GM21717 (cell line): Measurements from ENCODE around the gene IFNAR2.
"Not testable (repeated sequence)": the region's sequence is repeated elsewhere in the genome, so short reads cannot be mapped to it uniquely, and the experiment has no call there.

ENCODE experiments used
- ATAC-seq: cut with Tn5 transposase; IDR thresholded peaks from one replicate; pipeline ENCODE4 v1.9.1; 2021; ENCODE audit warnings: mild to moderate bottlenecking, moderate library complexity; ENCODE audit not compliant: unreplicated experiment

IFNAR2 gene

DNA sequence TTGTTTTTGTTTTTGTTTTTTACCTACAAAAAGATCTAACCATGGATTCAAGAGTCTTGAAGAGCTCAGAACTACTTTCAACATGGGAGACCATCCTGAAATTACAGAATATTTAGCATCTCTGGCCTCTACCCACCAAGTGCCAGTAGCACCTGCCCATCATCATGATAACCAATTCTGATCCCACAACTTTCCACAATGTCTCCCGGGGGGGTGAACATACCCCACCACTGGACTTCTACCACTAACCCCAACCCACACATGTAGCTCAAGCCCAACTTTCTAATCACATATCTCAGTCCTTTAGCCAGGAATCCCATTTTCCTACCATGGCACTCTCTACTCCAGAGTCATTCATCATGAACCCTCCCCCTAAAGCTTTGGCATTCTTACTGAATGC is 15.7 kb upstream of the IFNAR2 start:
- ATAC-seq = no peak

DNA sequence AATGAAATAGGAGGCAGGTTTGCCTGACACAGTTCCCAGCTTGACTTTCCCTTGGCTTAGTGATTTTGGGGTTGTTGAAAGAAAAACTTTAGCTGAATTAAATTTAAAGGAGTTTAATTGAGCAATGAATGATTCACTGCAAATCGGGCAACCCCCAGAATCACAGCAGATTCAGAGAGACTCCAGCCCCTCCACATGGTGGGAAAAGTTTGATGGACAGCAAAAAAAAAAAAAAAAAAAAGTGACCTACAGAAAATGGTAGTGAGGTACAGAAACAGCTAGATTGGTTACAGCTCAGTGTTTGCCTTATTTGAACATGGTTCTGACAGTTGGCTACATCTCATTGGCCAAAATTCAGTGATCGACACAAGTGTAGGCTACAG is 12.6 kb upstream of the IFNAR2 start:
- ATAC-seq = no peak

DNA sequence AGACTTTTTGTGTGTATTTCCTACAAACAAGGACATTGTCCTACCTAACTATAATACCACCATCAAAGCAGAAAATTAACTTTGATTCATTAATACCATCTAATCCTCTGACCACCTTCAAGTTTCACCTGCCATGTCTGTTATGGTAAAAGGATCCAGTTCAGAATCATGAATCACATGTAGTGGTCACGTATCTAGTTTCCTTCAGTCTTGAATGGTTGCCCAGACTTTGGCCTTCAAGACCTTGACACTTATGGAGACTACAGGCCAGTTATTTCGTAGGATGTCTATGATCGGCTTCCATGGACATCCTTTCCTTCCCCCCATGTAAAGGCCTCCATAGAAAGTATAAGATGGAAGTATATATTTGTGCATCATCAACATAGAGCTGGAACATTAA is 10.4 kb upstream of the IFNAR2 start:
- no peak for ATAC-seq

DNA sequence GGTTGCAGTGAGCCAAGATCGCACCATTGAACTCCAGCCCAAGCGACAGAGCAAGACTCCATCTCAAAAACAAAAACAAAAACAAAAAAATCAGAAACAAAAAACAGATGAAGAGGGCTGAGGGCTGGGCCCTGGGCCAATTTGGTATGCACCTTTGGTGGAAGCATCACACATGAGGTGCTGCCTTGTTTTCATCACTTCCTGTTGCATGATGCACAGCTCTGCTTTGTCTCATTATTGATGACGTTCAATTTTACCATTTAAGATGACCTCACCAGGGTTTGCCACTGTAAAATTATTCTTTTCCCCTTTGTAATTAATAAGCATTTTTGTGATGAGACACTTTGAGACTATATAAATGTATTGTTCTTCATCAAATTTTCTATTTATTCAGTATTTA is 9.8 kb upstream of the IFNAR2 start:
- ATAC-seq = no peak

DNA sequence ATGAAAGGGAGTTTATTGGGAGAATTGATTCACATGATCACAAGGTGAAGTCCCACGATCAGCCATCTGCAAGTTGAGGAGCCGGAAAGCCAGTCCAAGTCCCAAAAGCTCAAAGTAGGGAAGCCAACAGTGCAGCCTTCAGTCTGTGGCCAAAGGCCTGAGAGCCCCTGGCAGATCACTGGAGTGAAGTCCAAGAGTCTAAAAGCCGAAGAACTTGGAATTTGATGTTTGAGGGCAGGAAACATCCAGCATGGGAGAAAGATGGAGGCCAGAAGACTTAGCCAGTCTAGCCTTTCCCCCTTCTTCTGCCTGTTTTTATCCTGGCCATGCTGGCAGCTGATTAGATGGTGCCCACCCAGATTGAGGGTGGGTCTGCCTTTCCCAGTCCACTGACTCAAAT is 4.4 kb upstream of the IFNAR2 start:
- not testable (repeated sequence) for ATAC-seq

DNA sequence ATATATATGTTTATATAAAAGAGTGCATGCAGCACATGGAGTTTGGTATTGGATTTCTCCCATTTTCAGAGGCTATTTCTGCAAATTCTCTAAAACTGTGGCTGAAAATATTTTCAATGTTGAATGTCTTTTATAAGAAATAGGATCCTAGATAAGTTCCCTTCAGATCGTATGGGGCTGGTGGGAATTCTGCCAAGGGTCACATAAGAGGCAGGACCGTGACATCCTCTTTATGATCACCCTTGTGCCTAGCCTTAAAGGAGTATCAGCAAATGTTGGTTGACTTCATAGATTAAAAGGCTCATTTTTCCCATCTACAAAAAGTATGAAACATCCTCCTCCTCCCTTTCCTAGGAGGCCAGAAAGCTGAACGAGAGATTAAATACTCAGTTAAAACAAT is 1.3 kb upstream of the IFNAR2 start:
- ATAC-seq = no peak

DNA sequence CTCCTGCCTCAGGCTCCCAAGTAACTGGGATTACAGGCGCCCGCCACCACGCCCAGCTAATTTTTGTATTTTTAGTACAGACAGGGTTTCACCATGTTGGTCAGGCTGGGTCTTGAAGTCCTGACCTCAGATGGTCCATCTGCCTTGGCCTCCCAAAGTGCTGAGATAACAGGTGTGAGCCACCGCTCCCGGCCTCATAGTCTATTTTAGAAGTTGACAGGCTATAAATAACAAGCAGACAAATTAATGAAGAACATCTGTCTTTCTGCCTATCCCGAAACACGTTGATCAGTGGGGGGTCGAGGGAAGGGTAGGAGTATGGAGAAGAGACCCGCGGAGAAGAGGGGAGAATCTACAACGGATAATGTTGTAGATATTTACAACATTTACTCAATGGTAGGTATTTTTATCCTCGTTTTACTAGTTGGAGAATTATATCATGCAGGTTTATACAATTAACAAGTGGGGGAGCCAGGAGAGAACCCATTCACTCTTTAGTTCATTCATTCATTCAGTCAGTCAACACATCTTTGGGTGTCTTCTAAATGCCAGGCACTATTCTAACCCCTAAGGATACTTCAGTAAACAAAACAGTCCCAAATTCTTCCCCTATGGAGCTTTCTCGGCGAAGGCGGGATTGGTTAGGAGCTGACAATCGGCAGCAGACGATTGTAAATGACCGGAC is 497 bp upstream of the IFNAR2 start:
- ATAC-seq = no peak

DNA sequence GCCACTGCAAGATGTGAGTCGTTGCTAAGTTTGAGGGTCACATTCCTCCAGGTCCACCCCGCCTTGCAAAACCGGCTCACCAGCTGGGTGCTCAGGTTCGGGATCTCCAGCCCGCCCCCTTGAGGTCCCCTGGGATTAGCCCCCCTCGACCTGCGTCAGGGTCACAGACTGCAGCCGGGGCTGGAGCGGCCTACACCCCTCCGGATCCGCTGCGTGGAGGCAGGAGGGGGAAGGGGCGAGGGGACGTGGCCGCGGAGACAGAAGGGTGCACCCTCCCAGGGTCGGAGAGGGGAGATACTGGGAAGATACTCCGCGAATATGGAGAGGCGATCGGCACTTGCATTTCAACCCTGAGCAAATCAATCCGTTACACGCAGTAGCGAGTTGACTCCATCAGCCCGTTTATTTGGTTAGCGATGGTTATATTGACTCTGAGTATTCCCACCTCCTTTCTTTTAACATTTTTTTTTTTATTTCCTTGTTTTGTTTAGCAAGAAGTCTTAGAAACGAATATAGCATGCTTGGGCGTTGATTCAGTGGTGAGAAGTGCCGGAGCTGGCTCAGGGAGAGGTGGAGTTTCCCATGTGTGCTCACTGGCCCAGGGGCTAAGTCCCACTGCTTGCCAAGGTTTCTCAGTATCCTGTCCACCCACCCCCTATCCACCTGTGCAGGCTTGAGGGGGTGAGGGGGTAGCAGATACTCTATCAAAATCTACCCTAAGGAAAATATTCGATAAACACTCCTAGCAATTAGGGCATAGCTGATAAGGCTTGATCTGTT is 997 bp downstream of the IFNAR2 start:
- ATAC-seq = peak; percentile 26

DNA sequence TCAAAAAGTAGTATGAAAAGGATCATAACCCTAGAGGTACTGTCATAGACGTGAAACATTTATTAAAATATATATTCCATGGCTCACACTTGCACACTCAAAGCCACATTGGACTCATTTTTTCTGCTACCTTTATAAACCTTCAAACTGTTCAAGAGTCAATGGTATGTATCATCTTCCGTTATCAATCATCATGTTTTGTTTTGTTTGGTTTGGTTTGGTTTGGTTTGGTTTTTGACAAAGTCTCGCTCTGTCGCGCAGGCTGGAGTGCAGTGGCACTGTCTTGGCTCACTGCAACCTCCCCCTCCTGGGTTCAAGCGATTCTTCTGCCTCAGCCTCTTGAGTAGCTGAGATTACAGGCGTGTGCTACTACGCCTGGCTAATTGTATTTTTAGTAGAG is 1.8 kb downstream of the IFNAR2 start:
- ATAC-seq = no peak

DNA sequence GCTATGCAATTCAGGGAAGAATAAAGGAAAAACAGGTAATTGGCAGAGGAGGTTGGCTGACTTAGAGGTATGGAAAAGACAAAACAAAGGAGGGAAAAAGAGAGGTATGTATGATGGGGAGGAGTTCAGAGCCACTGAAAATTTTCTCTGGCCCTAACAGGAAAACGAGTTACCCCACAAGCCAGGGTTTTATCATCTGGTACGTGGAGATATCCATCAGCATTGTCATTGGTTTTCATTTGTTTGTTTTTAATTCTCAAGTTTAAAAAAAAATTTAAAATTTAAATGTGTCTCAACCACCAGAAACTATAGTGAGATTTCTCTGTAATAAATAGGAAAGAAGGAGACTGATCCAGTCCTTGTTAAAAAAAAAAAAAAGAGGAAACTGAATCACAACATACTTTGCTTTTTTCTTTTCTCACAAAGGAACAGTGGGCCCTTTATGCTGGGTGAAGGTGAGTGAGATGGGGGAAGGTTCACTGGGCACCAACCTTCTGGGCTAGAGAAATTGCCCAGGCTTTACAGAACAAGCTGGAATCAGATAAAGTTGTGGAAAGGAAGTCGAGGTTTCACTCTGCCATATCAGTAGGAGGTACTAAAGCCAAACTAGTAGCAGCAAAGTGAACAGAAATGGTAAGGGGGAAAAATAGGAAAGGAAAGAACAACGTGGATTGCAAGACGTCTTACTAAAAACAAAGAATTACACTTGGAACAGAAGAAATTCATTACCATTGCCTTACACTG is 2.7 kb downstream of the IFNAR2 start:
- no peak for ATAC-seq

DNA sequence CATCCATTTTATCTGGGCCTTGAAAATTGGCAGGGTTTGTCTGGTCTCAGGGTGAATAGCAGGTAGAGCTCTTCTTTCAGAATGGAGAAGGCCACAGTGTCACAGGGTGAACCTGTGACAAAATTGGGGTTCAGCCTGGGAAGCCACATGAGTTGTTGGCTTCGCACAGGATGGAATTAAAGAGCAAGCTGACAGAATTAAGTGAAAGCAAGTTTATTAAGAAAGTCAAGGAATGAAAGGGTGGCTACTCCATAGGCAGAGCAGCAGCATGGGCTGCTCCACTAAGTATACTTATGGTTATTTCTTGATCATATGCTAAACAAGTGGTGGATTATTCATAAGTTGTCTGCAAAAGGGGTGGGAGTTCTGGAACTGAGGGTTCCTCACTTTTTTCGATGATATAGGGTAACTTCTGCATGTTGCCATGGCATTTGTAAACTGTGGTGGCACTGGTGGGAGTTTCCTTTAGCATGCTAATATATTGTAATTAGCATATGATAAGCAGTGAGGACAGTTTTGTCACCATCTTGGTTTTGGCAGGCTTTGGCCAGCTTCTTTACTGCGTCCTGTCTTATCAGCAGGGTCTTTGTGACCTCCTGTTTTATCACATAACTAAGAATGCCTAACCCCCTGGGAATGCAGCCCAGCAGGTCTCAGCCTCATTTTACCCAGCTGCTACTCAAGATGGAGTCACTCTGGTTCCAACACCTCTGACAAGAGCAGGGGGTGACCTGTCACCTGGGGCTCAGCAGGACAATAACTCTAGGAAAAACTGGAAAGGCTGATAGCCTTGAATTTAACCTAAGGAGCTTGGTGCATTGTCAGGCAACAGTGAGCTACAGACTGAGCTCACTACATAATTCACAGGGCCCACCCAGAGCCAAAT is 5.1 kb downstream of the IFNAR2 start:
- ATAC-seq = no peak

DNA sequence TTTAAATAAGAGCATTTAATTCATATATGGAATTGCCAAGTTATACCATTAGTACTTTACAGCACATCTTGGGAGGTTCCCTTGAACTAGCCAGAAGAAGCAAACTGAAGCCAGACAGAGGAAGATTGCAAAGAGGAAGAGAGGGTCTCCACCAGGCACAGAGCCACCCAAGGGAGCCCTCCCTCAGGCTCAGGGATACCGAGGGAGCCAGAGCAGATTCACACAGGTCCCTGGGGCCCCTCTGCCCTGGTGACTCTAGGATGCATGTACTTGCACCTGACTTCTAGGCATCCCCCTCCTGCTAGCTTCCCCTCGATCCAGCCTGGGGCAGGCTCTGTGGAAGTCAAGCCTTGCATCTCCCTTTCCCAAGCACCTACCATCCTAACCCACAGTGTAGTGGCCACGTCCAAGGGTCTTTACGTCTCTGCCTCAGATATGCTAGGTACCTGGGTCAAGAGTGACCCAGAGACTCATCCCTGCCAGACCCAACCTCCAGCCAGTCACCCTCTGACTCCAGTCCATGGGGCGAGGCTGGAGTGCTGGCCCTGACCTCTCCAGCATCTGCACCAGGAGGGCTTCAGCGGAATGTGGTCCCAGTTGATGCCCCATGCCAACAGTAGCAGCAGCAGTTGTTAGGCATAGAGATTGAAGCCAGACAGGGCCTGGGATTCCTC is 6.4 kb downstream of the IFNAR2 start:
- ATAC-seq = no peak

DNA sequence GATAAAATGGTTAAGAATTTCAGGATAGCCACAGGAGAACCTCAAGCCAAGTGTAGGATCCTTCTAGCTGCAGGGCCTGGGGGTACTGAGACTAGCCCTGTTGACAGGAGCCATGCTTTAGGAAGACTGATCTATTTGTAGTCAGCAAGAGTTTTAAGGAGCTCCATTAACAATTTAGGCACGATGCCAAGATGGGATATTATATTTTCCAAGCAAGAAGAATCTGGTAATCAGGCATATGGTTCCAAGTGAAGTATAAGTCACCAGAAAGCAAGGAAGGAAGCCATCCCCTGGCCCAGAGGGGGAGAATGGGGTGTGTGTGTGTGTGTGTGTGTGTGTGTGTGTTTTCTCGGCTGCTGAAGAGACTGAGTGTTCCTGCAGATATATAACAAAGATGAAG is 7.0 kb downstream of the IFNAR2 start:
- ATAC-seq = no peak

DNA sequence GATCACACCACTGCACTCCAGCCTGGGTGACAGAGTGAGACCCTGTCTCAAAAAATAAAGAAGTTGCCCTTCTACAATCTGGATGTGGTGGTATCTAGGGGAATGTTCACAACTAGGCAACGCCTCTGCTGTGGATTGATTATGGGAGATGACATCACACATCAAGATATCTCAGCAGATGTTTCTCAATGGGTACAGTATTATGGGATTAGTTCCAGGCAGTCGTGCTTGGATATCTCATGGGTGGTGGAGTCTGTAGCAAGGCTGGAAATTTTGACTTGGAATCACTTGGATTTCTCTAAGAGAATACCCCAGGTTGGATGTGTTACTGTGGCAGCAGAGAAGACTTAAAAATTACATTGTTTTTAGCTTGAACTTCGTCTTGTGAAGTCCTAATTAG is 7.7 kb downstream of the IFNAR2 start:
- ATAC-seq = no peak

DNA sequence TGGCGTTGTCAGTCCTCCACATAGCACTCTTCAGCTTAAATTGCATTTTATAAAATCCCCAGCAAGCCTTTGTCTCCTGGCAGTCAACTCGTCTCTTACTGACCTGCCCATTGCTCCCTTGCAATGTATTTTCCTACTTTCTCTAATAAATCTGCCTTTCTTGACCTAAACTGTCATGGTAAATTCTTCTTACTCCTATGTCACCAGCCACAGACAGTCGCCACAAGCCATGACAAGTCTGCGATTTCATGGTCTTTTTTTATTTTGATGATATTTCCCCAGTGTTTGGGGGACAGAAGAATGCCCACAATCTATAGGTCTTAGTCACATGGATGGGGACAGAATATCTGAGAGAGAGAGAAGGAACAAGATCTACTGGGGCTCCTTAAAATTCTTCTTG is 8.4 kb downstream of the IFNAR2 start:
- peak; percentile 11 for ATAC-seq

DNA sequence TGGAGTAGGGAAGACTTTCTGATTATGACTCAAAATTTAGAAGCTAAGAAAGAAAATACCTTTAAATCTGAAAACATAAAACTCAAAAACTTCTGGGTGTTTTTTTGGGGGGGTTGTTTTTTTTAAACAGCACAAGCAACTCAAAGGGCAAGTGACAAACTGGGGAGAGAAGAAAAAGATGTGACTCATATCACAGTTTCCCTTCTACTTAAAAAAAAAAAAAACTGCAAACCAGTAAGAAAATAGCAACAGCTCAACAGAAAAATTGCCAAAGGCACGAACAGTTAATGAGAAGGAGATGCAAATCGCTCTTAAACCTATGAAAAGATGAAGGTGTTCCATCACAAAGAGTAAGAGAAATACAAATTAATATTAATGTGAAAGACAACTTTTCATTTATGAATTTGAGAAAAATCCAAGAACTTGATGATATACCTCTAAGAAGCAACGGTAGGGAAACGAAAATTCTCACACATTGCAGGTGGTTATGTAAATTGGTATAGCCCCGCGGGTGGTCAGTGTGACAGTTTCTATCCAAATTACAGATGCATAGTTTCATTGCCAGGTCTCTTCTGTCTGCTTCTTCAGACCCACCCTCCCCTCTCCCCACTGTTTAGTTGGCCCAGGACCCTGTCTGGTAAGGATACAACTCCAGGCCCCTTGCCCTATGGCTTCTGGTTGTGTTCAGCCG is 9.0 kb downstream of the IFNAR2 start:
- peak; percentile 64 for ATAC-seq

DNA sequence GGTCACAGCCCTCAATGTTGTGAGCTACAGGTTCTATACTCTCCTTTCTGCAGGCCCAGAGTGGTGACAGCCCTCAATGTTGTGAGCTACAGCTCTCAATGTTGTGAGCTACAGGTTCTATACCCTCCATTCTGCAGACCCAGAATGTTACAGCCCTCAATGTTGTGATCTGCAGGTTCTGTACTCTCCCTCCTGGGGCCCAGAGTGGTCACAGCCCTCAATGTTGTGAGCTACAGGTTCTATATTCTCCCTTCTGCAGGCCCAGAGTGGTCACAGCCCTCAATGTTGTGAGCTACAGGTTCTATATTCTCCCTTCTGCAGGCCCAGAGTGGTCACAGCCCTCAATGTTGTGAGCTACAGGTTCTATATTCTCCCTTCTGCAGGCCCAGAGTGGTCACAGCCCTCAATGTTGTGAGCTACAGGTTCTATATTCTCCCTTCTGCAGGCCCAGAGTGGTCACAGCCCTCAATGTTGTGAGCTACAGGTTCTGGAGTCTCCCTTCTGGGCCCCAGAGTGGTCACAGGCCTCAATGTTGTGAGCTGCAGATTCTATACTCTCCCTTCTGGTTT is 9.9 kb downstream of the IFNAR2 start:
- not testable (repeated sequence) for ATAC-seq

DNA sequence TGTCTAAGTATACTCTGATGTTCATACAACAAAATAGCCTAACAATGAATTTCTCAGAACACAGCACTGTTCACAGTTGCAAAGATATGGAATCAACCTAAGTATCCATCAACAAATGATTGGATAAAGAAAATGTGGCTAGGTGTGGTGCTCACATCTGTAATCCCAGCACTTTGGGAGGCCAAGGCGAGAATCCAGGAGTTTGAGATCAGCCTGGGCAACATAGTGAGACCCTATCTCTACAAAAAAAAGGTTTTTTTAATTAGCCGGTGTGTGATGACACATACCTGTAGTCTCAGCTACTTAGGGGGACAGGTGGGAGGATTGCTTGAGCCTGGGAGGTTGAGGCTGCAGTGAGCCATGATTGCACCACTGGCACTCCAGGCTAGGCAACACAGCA is 10.7 kb downstream of the IFNAR2 start:
- ATAC-seq = no peak

DNA sequence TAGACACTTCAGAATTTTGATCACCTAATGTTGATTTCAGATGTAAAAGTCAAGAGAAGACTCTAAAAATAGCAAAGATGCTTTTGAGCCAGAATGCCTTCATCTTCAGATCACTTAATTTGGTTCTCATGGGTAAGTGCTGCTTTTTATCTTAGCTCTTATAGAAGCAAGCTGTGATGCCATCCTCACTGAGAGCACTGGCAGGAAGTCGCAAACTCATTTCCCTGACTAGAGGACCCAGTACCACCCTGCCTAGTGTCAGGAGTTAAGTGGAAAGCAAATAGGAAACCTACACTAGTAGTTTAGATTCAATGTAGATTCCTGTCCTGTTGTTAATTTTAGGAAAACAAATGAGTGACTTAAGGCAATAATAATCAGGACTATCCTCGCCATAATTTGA is 12.1 kb downstream of the IFNAR2 start:
- ATAC-seq = no peak

DNA sequence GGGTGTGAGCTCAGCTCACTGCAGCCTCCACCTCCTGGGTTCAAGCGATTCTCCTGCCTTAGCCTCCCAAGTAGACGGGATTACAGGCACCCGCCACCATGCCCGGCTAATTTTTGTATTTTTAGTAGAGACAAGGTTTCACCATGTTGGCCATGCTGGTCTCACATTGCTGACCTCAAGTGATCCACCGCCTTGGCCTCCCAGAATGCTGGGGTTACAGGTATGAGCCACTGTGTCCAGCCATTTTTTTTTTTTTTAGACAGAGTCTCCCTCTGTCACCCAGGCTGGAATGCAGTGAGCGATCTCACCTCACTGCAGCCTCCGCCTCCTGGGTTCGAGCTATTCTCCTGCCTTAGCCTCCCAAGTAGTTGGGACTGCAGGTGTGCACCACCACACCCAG is 13.1 kb downstream of the IFNAR2 start:
- not testable (repeated sequence) for ATAC-seq
